Measurements from ENCODE around the gene DPPA3. TPM values are rescaled to one million over a fixed set of nuclear protein-coding genes. Genes with fewer than 3 reads are reported as not detected.
"Not testable (repeated sequence)": the region's sequence is repeated elsewhere in the genome, so short reads cannot be mapped to it uniquely, and the experiment has no call there.

Gene DPPA3
- total RNA-seq (1 to 10 TPM in 1 of 2 donors, not detected in 1; 1.1 TPM), polyA plus RNA-seq (ENCODE audit: insufficient read depth, low read depth, low replicate concordance) (0.41 TPM)
- long read RNA-seq, donor 1 = 0 reads
- long read RNA-seq, donor 2, transcript DPPA3-201 (4 exons, 1,079 nt) = major isoform, 7 of 7 reads
- long read RNA-seq, donor 2, partial matches to known transcripts = 0 of 7 reads
- long read RNA-seq, donor 2, other reads (novel, unspliced or antisense) = 0 of 7 reads

DNA sequence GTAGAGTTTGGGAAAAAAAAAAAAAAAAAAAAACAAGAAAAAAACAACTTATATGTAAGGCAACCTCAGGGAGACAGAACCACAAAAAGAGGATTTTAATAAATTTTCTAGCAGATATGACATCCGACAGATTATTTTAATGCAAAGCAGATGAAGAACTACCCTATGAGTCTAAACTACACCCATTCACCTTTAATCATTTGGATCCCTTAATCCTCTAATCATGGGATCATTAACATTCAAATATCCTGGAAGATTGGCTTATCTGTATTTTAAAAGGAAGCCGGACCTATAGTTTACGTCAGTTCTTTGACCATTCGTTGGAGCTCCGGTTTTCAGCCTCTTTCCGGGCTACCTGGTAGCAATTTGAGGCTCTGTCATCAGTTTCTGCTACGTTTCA is at the start of gene DPPA3:
Gene DPPA3 (plus strand): TSS at position 301 of the 400 bp plus-strand sequence. CDS start 138 bp downstream, outside the sequence.
- WGBS, 2 donors = 60 to 63% methylated on average over 7 of the region's 7 CpGs
- no peak within 1 kb of the TSS for H3K27ac ChIP-seq
- no peaks in the 10 kb centered on the region for H3K9me3 ChIP-seq
- no peak for DNase-seq
- no peak for TF ChIP-seq POLR2A (IDR thresholded peaks at IDR 0.05)
- TF ChIP-seq, protein P1, sequence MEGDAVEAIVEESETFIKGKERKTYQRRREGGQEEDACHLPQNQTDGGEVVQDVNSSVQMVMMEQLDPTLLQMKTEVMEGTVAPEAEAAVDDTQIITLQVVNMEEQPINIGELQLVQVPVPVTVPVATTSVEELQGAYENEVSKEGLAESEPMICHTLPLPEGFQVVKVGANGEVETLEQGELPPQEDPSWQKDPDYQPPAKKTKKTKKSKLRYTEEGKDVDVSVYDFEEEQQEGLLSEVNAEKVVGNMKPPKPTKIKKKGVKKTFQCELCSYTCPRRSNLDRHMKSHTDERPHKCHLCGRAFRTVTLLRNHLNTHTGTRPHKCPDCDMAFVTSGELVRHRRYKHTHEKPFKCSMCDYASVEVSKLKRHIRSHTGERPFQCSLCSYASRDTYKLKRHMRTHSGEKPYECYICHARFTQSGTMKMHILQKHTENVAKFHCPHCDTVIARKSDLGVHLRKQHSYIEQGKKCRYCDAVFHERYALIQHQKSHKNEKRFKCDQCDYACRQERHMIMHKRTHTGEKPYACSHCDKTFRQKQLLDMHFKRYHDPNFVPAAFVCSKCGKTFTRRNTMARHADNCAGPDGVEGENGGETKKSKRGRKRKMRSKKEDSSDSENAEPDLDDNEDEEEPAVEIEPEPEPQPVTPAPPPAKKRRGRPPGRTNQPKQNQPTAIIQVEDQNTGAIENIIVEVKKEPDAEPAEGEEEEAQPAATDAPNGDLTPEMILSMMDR (IDR thresholded peaks at IDR 0.05) = no peak
- no peak within 1 kb of the TSS for H3K4me3 ChIP-seq
- H3K4me1 ChIP-seq = no peaks in the 10 kb centered on the region
- no peaks in the 10 kb centered on the region for H3K27me3 ChIP-seq
- intact Hi-C loops (cut with DNase I; ENCODE audit: low total_unique reads) = no loop called here
- no peaks in the 10 kb centered on the region for H3K36me3 ChIP-seq (ENCODE audit: low read depth, missing control alignments)

GRCh38 chr12:7661741-7662140 is 49.5 kb upstream of the DPPA3 start:
- no peaks in the 10 kb centered on the region for H3K9me3 ChIP-seq
- no peak overlapping the region for H3K4me3 ChIP-seq
- WGBS, 2 donors = 66 to 79% methylated on average over 5 of the region's 5 CpGs
- H3K4me1 ChIP-seq = no peaks in the 10 kb centered on the region
- no peak overlapping the region for H3K27ac ChIP-seq
- DNase-seq = no peak
- H3K27me3 ChIP-seq = no peaks in the 10 kb centered on the region
- intact Hi-C loops (cut with DNase I; ENCODE audit: low total_unique reads) = no loop called here
- no peaks in the 10 kb centered on the region for H3K36me3 ChIP-seq (ENCODE audit: low read depth, missing control alignments)
- no peak for TF ChIP-seq POLR2A (IDR thresholded peaks at IDR 0.05)
- TF ChIP-seq, protein P1 (IDR thresholded peaks at IDR 0.05) = no peak

GRCh38 chr12:7666595-7666994 is 44.6 kb upstream of the DPPA3 start:
- no peaks in the 10 kb centered on the region for H3K4me1 ChIP-seq
- no peak overlapping the region for H3K27ac ChIP-seq
- WGBS, 2 donors = 67 to 73% methylated on average over 5 of the region's 5 CpGs

GRCh38 chr12:7667125-7667524 is 44.1 kb upstream of the DPPA3 start:
- Histone ChIP-seq H3K9me3 (no peaks in the 10 kb centered on the region), H3K27ac (no peak overlapping the region), H3K36me3 (ENCODE audit: low read depth, missing control alignments) (no peaks in the 10 kb centered on the region), H3K27me3 (no peaks in the 10 kb centered on the region), H3K4me1 (no peaks in the 10 kb centered on the region), H3K4me3 (no peak overlapping the region)
- no peak for DNase-seq
- 74 to 88% methylated on average over 4 of the region's 4 CpGs for WGBS, 2 donors
- intact Hi-C loops (cut with DNase I; ENCODE audit: low total_unique reads) = no loop called here
- TF ChIP-seq, protein P1 (IDR thresholded peaks at IDR 0.05) = no peak
- no peak for TF ChIP-seq POLR2A (IDR thresholded peaks at IDR 0.05)

More at GRCh38 chr12:7666595-7666994, 44.6 kb upstream of the DPPA3 start:
- no peak overlapping the region for H3K4me3 ChIP-seq
- H3K36me3 ChIP-seq (ENCODE audit: low read depth, missing control alignments) = no peaks in the 10 kb centered on the region
- no peak for DNase-seq
- TF ChIP-seq, protein P1 (IDR thresholded peaks at IDR 0.05) = no peak
- TF ChIP-seq POLR2A (IDR thresholded peaks at IDR 0.05) = no peak
- H3K9me3 ChIP-seq = no peaks in the 10 kb centered on the region
- intact Hi-C loops (cut with DNase I; ENCODE audit: low total_unique reads) = no loop called here
- H3K27me3 ChIP-seq = no peaks in the 10 kb centered on the region

DNA sequence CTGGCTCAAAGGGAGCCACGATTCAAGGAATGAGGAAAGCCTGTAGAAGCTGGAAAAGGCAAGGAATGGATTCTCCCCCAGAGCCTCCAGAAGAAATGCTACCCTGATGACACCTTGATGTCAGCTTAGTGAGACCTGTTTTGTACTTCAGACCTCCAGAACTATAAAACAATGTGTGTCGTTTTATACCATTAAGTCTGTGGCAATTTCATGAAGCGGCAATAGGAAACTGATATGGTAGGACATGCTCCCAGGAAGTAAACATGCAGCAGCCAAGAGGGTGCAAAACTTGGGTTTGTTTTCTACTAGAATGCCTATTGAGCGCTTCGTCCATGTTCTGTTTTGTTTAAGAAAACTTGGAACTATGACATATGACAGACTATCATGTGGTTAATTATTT is 43.1 kb upstream of the DPPA3 start:
- 79% methylated on average over 5 of the region's 5 CpGs for WGBS, 2 donors
- no peak for DNase-seq
- no peaks in the 10 kb centered on the region for H3K27me3 ChIP-seq
- intact Hi-C loops (cut with DNase I; ENCODE audit: low total_unique reads) = no loop called here
- no peak overlapping the region for H3K27ac ChIP-seq
- H3K9me3 ChIP-seq = no peaks in the 10 kb centered on the region
- no peak for TF ChIP-seq POLR2A (IDR thresholded peaks at IDR 0.05)
- TF ChIP-seq, protein P1 (IDR thresholded peaks at IDR 0.05) = no peak
- no peaks in the 10 kb centered on the region for H3K36me3 ChIP-seq (ENCODE audit: low read depth, missing control alignments)
- H3K4me1 ChIP-seq = no peaks in the 10 kb centered on the region
- no peak overlapping the region for H3K4me3 ChIP-seq

DNA sequence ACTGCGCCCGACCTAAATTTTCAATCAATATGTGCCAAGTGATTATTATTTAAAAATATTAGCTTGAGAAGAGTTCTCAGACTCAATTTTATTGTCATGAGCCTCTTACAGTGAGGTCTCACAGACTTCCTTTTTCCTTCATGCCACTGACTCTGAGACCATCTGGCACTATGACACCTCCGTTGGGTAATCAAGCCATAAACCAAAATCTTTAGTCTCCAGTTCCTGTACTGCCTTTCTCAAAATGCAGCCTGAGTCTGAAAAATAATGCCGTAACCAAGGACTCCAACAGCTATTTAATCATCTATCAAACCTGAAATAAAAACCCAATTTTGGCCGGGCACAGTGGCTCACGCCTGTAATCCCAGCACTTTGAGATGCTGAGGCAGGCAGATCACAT is 35.8 kb upstream of the DPPA3 start:
- H3K27me3 ChIP-seq; H3K36me3 ChIP-seq (ENCODE audit: low read depth, missing control alignments); H3K9me3 ChIP-seq; H3K4me1 ChIP-seq; DNase-seq; intact Hi-C loops (cut with DNase I; ENCODE audit: low total_unique reads); H3K27ac ChIP-seq; H3K4me3 ChIP-seq: not testable (repeated sequence)
- WGBS, 2 donors = 70 to 80% methylated on average over 6 of the region's 6 CpGs
